Measurements from ENCODE around the gene AHNAK. TPM values are rescaled to one million over a fixed set of nuclear protein-coding genes. Genes with fewer than 3 reads are reported as not detected.

Gene AHNAK
- total RNA-seq, 4 donors from 2014 or later = 1,278 to 2,374 (median 1,866) TPM

- intact Hi-C loops (cut with DNase I) = no loop called here
- peaks cover 79 to 98% (median 87%) of the 10 kb centered on the region in 4 donors for H3K4me1 ChIP-seq
- H3K4me3 ChIP-seq = peak overlapping the region; percentile 85 to 100 (median 95)
- H3K36me3 ChIP-seq = peaks cover 23 to 34% (median 29%) of the 10 kb centered on the region in 4 donors
- H3K9me3 ChIP-seq = no peaks in the 10 kb centered on the region
- WGBS = 42% methylated on average over 16 of the region's 19 CpGs
- peak overlapping the region; percentile 97 to 100 (median 98) for H3K27ac ChIP-seq (replicated peaks in 1 of 4)
- H3K27me3 ChIP-seq = no peaks in the 10 kb centered on the region
- TF ChIP-seq EP300 (IDR thresholded peaks at IDR 0.05) (no peak), CTCF (IDR thresholded peaks at IDR 0.05) (no peak), POLR2AphosphoS5 (IDR thresholded peaks at IDR 0.05) (no peak), POLR2A (IDR thresholded peaks at IDR 0.05; ENCODE audit: low read depth) (no peak)
- DNase-seq (ENCODE audit: extremely low spot score) = no peak
Measured at GRCh38 chr11:62538470-62539237, 8.0 kb downstream of the AHNAK start.

- no peaks in the 10 kb centered on the region for H3K27me3 ChIP-seq
- peaks cover 46 to 56% (median 51%) of the 10 kb centered on the region in 4 donors for H3K36me3 ChIP-seq
- TF ChIP-seq CTCF (IDR thresholded peaks at IDR 0.05) (no peak), POLR2A (IDR thresholded peaks at IDR 0.05; ENCODE audit: low read depth) (no peak), EP300 (IDR thresholded peaks at IDR 0.05) (no peak), POLR2AphosphoS5 (IDR thresholded peaks at IDR 0.05) (no peak)
- peak overlapping the region; percentile 97 to 100 (median 98) for H3K27ac ChIP-seq (replicated peaks in 1 of 4)
- 45% methylated on average over 21 of the region's 21 CpGs for WGBS
- H3K4me3 ChIP-seq = peak overlapping the region; percentile 9 to 38 (median 21)
- no peak for DNase-seq (ENCODE audit: extremely low spot score)
- intact Hi-C loops (cut with DNase I) = no loop called here
- peaks cover 63 to 89% (median 74%) of the 10 kb centered on the region in 4 donors for H3K4me1 ChIP-seq
- H3K9me3 ChIP-seq = no peaks in the 10 kb centered on the region
Measured at GRCh38 chr11:62536301-62536957, 10.2 kb downstream of the AHNAK start.

- Histone ChIP-seq H3K27me3 (no peaks in the 10 kb centered on the region), H3K4me3 (peak overlapping the region in 2 of 4 donors; percentile 17 to 38), H3K4me1 (peaks cover 57 to 89% (median 69%) of the 10 kb centered on the region in 4 donors), H3K36me3 (peaks cover 52 to 62% (median 58%) of the 10 kb centered on the region in 4 donors), H3K27ac (replicated peaks in 1 of 4) (peak overlapping the region; percentile 97 to 100 (median 98)), H3K9me3 (no peaks in the 10 kb centered on the region)
- intact Hi-C loops (cut with DNase I) = no loop called here
- TF ChIP-seq POLR2A (IDR thresholded peaks at IDR 0.05; ENCODE audit: low read depth) = no peak
- TF ChIP-seq EP300 (IDR thresholded peaks at IDR 0.05) = no peak
- TF ChIP-seq CTCF (IDR thresholded peaks at IDR 0.05) = no peak
- TF ChIP-seq POLR2AphosphoS5 (IDR thresholded peaks at IDR 0.05) = no peak
- WGBS = 76% methylated on average over 6 of the region's 12 CpGs
- no peak for DNase-seq (ENCODE audit: extremely low spot score)
Measured at GRCh38 chr11:62535802-62536201, 10.8 kb downstream of the AHNAK start.

- H3K27me3 ChIP-seq = no peaks in the 10 kb centered on the region
- WGBS = 90% methylated on average over 17 of the region's 19 CpGs
- no peak for DNase-seq (ENCODE audit: extremely low spot score)
- no peaks in the 10 kb centered on the region for H3K9me3 ChIP-seq
- peaks cover 60 to 71% (median 66%) of the 10 kb centered on the region in 4 donors for H3K36me3 ChIP-seq
- no peak overlapping the region for H3K4me3 ChIP-seq
- intact Hi-C loops (cut with DNase I) = no loop called here
- TF ChIP-seq EP300 (IDR thresholded peaks at IDR 0.05) (no peak), POLR2A (IDR thresholded peaks at IDR 0.05; ENCODE audit: low read depth) (no peak)
- peak overlapping the region in 3 of 4 donors; percentile 97 to 100 (median 97) for H3K27ac ChIP-seq (replicated peaks in 1 of 4)
- H3K4me1 ChIP-seq = peaks cover 48 to 89% (median 65%) of the 10 kb centered on the region in 4 donors
Measured at GRCh38 chr11:62534779-62535545, 11.6 kb downstream of the AHNAK start.

Data from esophagus muscularis mucosa (tissue), 4 donors.